ENCODE data around the gene ZBTB40.

Gene ZBTB40

DNA sequence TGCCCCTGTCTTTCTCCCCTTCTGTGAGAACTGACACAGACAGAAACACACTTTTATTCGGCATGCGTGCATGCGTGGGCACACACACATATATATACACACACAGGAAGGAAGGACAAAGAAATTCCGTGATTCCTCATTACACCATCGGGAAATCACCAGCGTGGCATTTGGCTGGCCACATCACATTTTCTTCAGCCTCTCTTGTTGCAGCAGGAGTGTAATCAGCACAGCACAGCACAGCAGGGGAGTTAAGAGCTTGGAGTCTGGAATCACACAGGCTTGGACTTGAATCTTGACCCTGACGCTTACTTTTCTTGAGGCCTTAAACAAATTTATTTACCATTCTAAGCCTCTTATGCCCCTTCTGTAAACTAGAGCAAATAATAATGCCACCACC lies 66.3 kb downstream of the ZBTB40 start:
- no peak overlapping the region for H3K4me3 ChIP-seq (ENCODE audit: low read length)
- TF ChIP-seq ZNF274 (IDR thresholded peaks at IDR 0.05; ENCODE audit: low read depth, low read length): no peak

DNA sequence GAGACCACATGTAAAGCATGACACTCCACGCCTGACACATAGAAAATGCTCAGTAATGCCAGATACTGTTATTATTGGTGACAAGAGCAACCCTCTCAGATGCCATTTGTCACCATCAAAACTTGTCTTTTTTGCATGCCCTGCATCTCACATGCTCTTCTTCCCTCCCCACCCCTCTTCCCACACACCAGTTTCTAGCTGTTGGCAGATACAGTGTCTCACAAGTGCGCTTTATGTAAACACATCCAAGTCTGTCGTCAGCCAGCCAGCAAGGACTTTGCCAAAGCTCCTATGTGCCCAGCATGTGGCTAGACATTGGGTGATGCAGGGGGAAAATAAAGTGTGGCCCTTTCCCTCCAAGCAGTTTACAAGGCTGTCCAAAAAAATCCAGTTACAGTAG lies 66.7 kb downstream of the ZBTB40 start:
- H3K4me3 ChIP-seq (ENCODE audit: low read length): no peak overlapping the region
- no peak for TF ChIP-seq ZNF274 (IDR thresholded peaks at IDR 0.05; ENCODE audit: low read depth, low read length)

DNA sequence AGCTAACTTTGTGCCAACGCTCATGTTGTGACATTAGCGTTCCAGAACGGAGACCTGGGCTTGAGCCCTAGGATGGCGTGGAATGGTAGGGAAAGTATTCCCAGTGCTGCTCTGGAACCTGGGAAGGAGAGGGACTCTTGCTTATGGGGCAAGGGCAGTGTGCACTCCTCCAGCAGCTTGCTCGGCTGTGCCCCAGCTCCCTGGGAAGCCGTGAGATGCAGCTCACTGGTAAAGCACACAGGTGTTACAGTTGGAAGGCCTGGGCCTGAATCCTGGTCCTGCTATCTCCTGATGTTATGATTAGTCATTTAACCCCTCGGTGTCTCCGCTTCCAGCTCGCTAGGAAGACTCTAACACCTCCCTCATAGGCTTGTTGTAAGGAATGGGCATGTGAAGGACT lies 69.2 kb downstream of the ZBTB40 start:
- H3K4me3 ChIP-seq (ENCODE audit: low read length): no peak overlapping the region
- TF ChIP-seq ZNF274 (IDR thresholded peaks at IDR 0.05; ENCODE audit: low read depth, low read length): no peak

DNA sequence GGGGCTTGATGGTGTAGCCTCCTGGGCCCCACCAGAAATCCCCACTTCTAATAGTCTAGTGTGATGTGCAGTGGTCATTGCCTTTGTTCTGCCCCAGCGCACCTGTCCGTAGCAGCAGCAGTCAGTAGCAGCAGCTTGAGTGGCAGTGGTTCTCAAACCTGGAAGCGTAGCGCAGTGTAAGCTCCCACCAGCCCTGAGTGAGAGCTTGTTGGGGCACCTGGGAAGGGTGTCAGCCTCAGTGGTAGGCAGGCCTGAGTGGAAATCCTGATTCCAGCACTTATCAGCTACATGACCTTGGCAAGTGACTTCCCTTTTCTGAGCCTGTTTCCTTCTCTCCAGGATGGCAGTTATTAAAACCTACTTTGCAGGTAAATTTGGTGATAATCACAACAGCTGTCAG lies 70.0 kb downstream of the ZBTB40 start:
- TF ChIP-seq ZNF274 (IDR thresholded peaks at IDR 0.05; ENCODE audit: low read depth, low read length): no peak
- no peak overlapping the region for H3K4me3 ChIP-seq (ENCODE audit: low read length)

DNA sequence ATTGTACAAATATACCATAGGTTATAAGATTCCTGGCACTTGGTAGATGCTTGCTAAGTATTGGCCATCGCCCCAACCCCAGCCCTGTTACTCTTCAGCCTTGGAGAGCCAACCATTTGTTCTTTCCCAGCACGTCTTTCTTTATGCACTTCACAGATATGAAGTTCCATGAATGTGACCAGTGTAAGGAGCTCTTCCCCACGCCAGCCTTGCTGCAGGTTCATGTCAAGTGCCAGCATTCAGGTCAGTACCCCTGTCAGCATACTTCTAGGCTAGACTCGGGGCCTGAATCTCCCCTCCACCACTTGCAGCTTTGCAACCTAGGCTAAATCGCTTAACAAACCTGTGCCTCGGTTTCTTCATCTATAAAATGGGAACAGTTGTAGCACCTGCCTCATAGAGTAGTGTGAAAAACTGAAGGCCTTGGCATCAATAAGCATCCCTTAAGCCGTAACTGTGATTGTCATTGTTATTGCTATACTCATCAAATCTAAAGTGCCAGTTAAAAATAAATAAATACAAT lies 70.6 kb downstream of the ZBTB40 start:
- no peak for TF ChIP-seq ZNF274 (IDR thresholded peaks at IDR 0.05; ENCODE audit: low read depth, low read length)
- no peak overlapping the region for H3K4me3 ChIP-seq (ENCODE audit: low read length)

DNA sequence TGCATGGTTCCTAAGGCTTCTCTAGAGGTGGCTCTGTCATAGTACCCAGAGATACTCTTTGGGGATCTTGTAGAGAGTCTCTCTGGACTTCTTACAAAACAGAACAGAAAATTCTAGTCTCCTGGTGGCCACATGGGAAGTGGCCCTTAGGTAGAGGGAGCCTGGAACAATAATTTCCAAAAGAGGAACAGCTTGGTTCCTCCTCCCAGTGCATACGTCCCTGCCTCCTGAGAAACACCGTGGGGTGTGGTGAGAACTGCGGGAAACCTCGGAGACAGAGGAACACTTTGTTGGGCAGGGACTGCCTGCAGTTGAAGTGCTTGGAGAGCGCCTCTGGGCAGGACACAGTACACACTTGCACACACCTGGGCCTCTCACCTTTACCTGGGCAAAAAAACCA lies 72.8 kb downstream of the ZBTB40 start:
- no peak for TF ChIP-seq ZNF274 (IDR thresholded peaks at IDR 0.05; ENCODE audit: low read depth, low read length)
- no peak overlapping the region for H3K4me3 ChIP-seq (ENCODE audit: low read length)

DNA sequence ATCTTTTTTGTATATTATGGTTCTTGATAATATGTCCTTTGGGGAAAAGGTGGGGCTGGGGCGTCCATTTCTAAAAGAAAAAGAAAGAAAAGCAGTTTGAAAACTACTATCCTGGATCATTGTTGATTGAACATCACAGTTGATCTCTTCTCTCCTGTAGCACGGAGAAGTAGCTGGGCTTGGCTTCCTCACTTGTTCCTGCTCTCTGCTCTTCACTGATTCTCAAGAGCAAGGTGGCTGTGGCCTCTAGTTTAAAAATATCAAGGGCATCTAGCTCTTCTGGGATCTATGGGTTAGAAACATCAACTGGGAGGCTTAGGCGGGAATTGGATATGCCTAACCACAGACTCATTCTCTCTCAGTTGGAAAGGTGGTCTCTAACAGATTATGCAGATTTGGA lies 73.6 kb downstream of the ZBTB40 start:
- H3K4me3 ChIP-seq (ENCODE audit: low read length): no peak overlapping the region

DNA sequence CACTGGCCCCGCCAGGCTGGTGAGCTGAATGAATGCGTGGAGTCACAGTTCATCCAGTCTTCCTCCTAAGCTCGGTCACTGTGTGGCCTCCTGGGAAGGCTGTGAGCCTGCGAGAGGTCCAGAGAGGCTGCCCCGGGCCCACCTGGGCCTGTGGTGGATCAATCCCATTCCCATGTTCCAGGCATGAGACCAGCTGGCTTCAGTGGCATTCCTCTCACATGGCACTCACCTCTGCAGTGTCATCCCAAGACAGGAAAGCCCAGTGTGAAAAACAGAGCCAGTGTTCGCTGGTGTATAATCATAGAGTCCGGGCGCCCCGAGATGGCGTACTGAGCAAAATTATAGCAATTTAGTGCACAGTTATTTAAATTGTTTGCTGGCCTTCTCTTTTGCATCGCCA lies 74.0 kb downstream of the ZBTB40 start:
- H3K4me3 ChIP-seq (ENCODE audit: low read length): no peak overlapping the region
- TF ChIP-seq ZNF274 (IDR thresholded peaks at IDR 0.05; ENCODE audit: low read depth, low read length): no peak

More for the DNA sequence above, 73.6 kb downstream of the ZBTB40 start:
- no peak for TF ChIP-seq ZNF274 (IDR thresholded peaks at IDR 0.05; ENCODE audit: low read depth, low read length)

DNA sequence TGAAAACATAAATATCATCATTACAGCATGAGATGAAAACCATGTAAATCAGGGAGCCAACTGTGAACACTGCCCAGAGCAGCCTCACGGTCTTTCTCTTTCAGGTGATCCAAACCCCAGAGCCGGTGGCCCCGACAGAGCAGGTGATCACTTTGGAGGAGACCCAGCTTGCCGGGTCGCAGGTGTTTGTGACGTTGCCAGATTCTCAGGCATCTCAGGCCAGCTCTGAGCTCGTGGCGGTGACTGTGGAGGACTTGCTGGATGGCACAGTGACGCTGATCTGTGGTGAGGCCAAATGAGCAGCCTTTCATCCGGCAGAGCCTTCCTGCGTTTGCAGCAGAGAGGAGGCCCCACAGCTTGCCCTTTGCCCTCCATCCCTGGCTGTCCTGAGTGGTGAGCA lies 74.4 kb downstream of the ZBTB40 start:
- no peak for TF ChIP-seq ZNF274 (IDR thresholded peaks at IDR 0.05; ENCODE audit: low read depth, low read length)
- H3K4me3 ChIP-seq (ENCODE audit: low read length): no peak overlapping the region

DNA sequence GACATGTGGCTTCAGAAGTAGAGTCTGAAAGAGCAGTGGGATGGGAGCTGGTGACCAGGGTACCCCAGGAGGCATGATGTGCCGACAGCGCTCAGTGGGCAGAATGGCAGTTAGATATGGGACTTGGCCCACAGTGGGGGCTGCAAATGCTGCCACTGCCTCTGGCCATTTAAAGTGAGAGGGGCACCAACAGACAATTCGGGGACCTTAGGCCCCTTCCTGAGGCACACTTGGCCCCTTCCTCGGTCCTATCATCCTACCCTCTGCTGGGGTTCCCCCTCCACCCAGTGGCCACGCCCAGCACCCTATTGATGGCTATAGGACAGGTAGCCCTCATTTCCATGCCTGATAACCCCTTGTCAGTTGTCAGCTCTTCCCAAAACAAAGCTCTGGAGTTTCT lies 75.0 kb downstream of the ZBTB40 start:
- no peak for TF ChIP-seq ZNF274 (IDR thresholded peaks at IDR 0.05; ENCODE audit: low read depth, low read length)
- H3K4me3 ChIP-seq (ENCODE audit: low read length): no peak overlapping the region

DNA sequence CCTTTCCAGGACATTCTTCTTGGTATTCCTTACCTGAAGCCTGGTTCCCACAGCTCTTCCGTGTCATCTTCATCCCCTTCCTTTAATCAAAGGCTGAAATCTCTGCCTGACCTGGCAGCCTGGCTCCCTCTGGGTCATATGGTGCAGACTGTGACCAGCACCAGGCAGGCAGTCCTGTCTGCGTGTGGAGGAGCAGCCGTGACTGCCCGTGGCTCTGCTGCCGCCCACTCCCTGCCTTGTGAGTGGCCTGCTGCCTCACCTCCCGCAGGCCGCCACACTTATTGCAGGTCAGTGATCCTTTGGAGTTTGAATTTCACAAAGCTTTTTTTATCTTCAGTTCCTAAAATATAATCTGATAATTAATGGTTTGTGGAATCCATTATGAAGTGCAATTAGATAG lies 75.5 kb downstream of the ZBTB40 start:
- no peak overlapping the region for H3K4me3 ChIP-seq (ENCODE audit: low read length)
- TF ChIP-seq ZNF274 (IDR thresholded peaks at IDR 0.05; ENCODE audit: low read depth, low read length): no peak

DNA sequence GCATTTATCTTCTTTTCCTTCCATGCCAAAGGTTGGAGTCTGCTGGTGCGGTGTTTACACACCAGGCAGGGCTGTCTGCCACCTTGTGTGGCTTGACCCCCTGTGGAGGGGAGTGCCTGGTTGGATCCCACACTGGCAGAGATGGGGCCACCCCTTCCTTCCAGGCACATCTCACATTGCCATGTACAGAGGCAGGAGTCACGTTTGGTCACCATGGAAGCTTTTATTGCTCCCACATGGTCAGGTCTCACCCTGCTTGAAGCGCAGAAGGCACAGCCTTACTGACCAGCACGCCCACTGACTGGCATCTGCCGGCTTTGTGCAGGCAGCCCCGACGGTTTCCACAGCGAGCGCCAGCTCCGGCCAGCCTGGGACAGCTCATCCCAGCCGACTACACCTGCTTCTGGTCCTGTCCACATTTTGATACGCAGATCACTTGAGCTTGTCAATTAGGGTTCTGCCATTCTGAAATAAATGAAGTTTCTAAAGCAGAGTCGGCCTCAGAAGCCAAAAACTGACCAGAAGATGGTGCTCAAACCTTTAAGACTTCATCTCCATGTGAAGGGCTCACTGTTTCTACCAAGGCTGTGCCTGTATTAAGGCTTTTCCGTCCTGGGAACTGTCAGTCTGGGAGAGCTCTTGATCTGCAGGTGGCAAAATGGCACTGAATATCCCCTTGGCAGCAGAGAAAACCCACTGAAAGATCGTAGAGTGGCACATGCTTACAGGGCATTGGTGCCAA lies 76.1 kb downstream of the ZBTB40 start:
- H3K4me3 ChIP-seq (ENCODE audit: low read length): no peak overlapping the region

DNA sequence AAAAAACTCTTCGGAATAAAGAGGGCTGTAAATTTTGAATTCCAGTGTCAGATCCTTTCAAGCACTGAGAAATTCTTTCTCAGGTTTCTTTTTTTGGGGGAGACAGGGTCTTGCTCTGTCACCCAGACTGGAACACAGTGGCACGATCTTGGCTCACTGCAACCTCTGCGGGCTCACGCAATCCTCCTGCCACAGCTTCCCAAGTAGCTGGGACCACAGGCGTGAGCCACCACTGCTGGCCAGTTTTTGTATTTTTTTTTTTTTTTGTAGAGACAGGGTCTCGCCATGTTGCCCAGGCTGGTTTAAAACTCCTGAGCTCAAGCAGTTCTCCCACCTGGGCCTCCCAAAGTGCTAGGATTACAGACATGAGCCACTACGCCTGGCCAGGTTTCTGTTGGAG lies 76.8 kb downstream of the ZBTB40 start:
- TF ChIP-seq ZNF274 (IDR thresholded peaks at IDR 0.05; ENCODE audit: low read depth, low read length): no peak
- H3K4me3 ChIP-seq (ENCODE audit: low read length): no peak overlapping the region

More for the DNA sequence above, 76.1 kb downstream of the ZBTB40 start:
- no peak for TF ChIP-seq ZNF274 (IDR thresholded peaks at IDR 0.05; ENCODE audit: low read depth, low read length)

DNA sequence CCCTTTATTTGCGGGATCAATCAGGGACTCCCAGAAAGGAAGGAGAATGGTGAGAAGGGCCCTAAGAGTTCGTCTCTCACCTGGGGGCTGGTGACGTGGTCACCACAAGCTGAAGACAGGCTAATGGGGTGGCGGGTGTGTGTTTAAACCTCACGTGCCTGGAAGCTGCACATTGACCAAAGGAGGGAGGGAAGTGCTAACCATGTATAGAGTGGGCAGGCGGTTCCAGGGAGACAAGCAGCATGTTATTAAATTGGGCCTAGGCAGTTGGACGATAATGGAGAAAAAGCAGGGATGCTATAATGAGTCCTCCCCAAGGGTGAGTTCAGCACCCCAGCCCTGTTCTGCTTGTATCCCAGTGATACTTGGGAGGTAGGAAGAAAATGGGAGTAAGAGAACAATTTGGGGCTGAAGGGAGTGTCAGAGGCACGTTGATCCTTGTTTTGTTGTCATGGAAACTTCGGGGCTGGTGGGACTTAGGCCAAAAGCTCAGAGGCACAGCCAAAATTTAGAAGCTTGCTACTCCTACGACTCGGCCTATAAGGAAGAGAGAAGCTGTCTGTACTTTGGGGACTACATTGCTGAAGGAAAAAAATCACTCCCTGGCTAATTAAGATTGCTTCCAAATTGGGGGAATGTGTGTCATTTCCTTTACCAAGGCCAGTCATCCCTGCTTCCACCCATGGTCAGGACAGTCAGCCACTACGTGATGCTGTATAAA lies 78.4 kb downstream of the ZBTB40 start:
- H3K4me3 ChIP-seq (ENCODE audit: low read length): no peak overlapping the region
- TF ChIP-seq ZNF274 (IDR thresholded peaks at IDR 0.05; ENCODE audit: low read depth, low read length): no peak

DNA sequence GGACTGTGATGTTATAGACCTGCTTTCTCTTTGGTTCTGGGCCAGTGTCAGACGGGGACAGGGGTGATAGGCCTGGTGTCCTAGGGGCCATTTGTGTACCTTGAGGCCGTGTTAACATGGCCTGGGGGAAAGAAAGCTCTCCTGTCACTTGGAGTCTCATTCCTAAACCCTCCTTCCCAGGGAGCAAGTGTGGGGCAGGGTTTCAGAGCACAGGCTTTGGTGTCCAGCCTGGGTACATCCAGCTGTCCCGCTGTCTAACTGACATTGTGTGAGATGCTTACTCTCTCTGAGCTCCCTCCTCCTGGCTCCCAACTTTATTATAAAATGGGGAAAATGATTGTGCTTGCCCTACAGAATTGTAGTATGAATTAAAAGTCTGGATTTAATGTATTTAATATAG lies 79.1 kb downstream of the ZBTB40 start:
- TF ChIP-seq ZNF274 (IDR thresholded peaks at IDR 0.05; ENCODE audit: low read depth, low read length): no peak
- H3K4me3 ChIP-seq (ENCODE audit: low read length): no peak overlapping the region

All from GM08714 (cell line).